Endothelial cell of umbilical vein (primary cell): ENCODE data around the gene PHF1. TPM values are rescaled to one million over a fixed set of nuclear protein-coding genes. Genes with fewer than 3 reads are reported as not detected.

Experiments
- BruUV-seq: library from RNA; stranded (reverse); fragments of 400-500 nt; replicated peaks from 2 replicates; lab custom pipeline; 2021; lab: Mats Ljungman, UMichigan
- CTCF ChIA-PET: fragments of 300-600, 350-600 bp; sonication (Branson Sonifier 250); formaldehyde crosslinking; loops from one replicate; lab custom pipeline; 2021; ENCODE audit warnings: antibody characterized with exemption, inconsistent platforms; lab: Charles Lee
- POLR2A ChIA-PET: fragments of 300-600, 350-600 bp; sonication (Branson Sonifier 250); formaldehyde crosslinking; loops from one replicate; lab custom pipeline; 2021; ENCODE audit warnings: antibody characterized with exemption, inconsistent platforms; lab: Charles Lee
- DNase-seq: peaks from one replicate; pipeline ENCODE4 v3.0.0-alpha.2; 2011; ENCODE audit warnings: low read depth, low spot score
- FAIRE-seq: peaks from 2 replicates; lab custom pipeline; 2011; peaks lifted over from hg19 to GRCh38; lab: Jason Lieb, UNC
- H2AFZ ChIP-seq: 2 replicates; pipeline ENCODE4 v1.6.0; 2012; ENCODE audit warnings: low read depth, low read length, control low read depth, inconsistent platforms
- H3K27ac ChIP-seq: 2 replicates; pipeline ENCODE4 v1.5.1; 2011; ENCODE audit warnings: low read depth, mild to moderate bottlenecking, control low read depth, low read length, moderate library complexity; ENCODE audit not compliant: insufficient read depth
- H3K27me3 ChIP-seq, 2 experiments: 2 replicates each; pipeline versions ENCODE4 v1.6.0 to v1.6.1; 2011; ENCODE audit warnings: low read length in 2 of 2, mixed read lengths in 1 of 2; ENCODE audit not compliant: control insufficient read depth in 2 of 2, insufficient read depth in 2 of 2
- H3K36me3 ChIP-seq, 2 experiments: 2 replicates in 1 of 2; 3 replicates in 1 of 2; pipeline ENCODE4 v1.5.1; 2011; ENCODE audit warnings: low read length in 2 of 2, mild to moderate bottlenecking in 1 of 2, moderate library complexity in 1 of 2; ENCODE audit not compliant: control insufficient read depth in 2 of 2, insufficient read depth in 2 of 2; ENCODE audit errors: extremely low read depth in 1 of 2
- H3K4me1 ChIP-seq: 3 replicates; pipeline ENCODE4 v1.5.1; 2011; ENCODE audit warnings: mild to moderate bottlenecking, low read length; ENCODE audit not compliant: control insufficient read depth, insufficient read depth; ENCODE audit errors: extremely low read depth
- H3K4me2 ChIP-seq: 2 replicates; pipeline ENCODE4 v1.6.1; 2011; ENCODE audit warnings: low read length, control low read depth, mixed read lengths; ENCODE audit not compliant: insufficient read depth
- H3K4me3 ChIP-seq, 3 experiments: fragments of 200-600 bp in 1 of 3; sonication (generic), shearing (Covaris generic) in 1 of 3; replicated peaks in 1 of 3; 2 replicates each; pipeline ENCODE4 v1.5.1; 2011 to 2016; ENCODE audit warnings: control low read depth in 3 of 3, low read length in 3 of 3, mild to moderate bottlenecking in 2 of 3, inconsistent platforms in 1 of 3, low read depth in 1 of 3, moderate library complexity in 1 of 3; ENCODE audit not compliant: insufficient read depth in 1 of 3
- H3K79me2 ChIP-seq: 2 replicates; pipeline ENCODE4 v1.6.0; 2012; ENCODE audit warnings: low read length, inconsistent platforms; ENCODE audit not compliant: control insufficient read depth, insufficient read depth
- H3K9ac ChIP-seq: replicated peaks from 2 replicates; pipeline ENCODE3; 2011; ENCODE audit warnings: low read length, control low read depth; ENCODE audit not compliant: insufficient read depth; ENCODE audit errors: extremely low read depth
- H3K9me1 ChIP-seq: replicated peaks from 3 replicates; pipeline ENCODE4 v1.6.0; 2011; ENCODE audit warnings: mild to moderate bottlenecking, low read length; ENCODE audit not compliant: control insufficient read depth, insufficient read depth; ENCODE audit errors: extremely low read depth
- H3K9me3 ChIP-seq: replicated peaks from 2 replicates; pipeline ENCODE4 v1.5.1; 2012; ENCODE audit warnings: low read length, inconsistent platforms; ENCODE audit not compliant: control insufficient read depth, insufficient read depth
- H4K20me1 ChIP-seq: replicated peaks from 2 replicates; pipeline ENCODE3; 2011; ENCODE audit warnings: mild to moderate bottlenecking, low read length; ENCODE audit not compliant: control insufficient read depth, insufficient read depth; ENCODE audit errors: extremely low read depth
- EZH2 ChIP-seq: IDR thresholded peaks from 2 replicates; pipeline ENCODE4 v1.6.1; 2012; ENCODE audit warnings: borderline replicate concordance, low read depth, mild to moderate bottlenecking, moderate library complexity, low read length, inconsistent platforms; ENCODE audit not compliant: severe bottlenecking
- FOS ChIP-seq: IDR thresholded peaks from 2 replicates; pipeline ENCODE4 v1.6.1; 2011; ENCODE audit warnings: mild to moderate bottlenecking, low read length, moderate library complexity, borderline replicate concordance; ENCODE audit not compliant: insufficient read depth
- GATA2 ChIP-seq: IDR thresholded peaks from 2 replicates; pipeline ENCODE4 v1.7.0; 2011; ENCODE audit warnings: low read depth, mild to moderate bottlenecking, moderate library complexity, mixed read lengths, low read length; ENCODE audit not compliant: insufficient read length, insufficient read depth
- JUN ChIP-seq: IDR thresholded peaks from 2 replicates; pipeline ENCODE4 v1.6.1; 2011; ENCODE audit warnings: borderline replicate concordance, low read depth; ENCODE audit not compliant: insufficient read length, insufficient read depth
- MAX ChIP-seq: IDR thresholded peaks from 2 replicates; pipeline ENCODE4 v1.6.1; 2011; ENCODE audit not compliant: insufficient read depth, insufficient read length
- MYC ChIP-seq: IDR thresholded peaks from one replicate; pipeline ENCODE4 v1.6.1; 2011; ENCODE audit warnings: mild to moderate bottlenecking, low read depth, low read length
- POLR2A ChIP-seq: IDR thresholded peaks from 2 replicates; pipeline ENCODE4 v1.6.1; 2012; ENCODE audit warnings: low read depth, mild to moderate bottlenecking, control low read depth, low read length
- POLR2AphosphoS5 ChIP-seq: IDR thresholded peaks from 2 replicates; pipeline ENCODE4 v1.6.1; 2012; ENCODE audit warnings: low read depth, mild to moderate bottlenecking, control low read depth, low read length, moderate library complexity; ENCODE audit not compliant: insufficient read depth
- dilution Hi-C: fragments of 300-500 bp; cut with MboI; formaldehyde crosslinking; loops from one replicate; pipeline ENCODE4 v1.15.0; 2019; ENCODE audit warnings: low sequenced_read_pairs; ENCODE audit not compliant: extremely low pct_ligation_motif_present
- intact Hi-C: fragments of 100-400 bp; cut with micrococcal nuclease; formaldehyde crosslinking; loops from one replicate; pipeline ENCODE4 v1.10.0; 2022
- polyA plus RNA-seq, 4 experiments: library from polyadenylated mRNA; depleted of rRNA in 3 of 4; stranded (reverse) in 3 of 4; unstranded in 1 of 4; fragments of >200 nt; gene quantifications; 2 replicates each; pipeline versions ENCODE4 v1.2.1 to v1.2.3, GENCODE V29; 2011 to 2012; ENCODE audit warnings: missing spikeins in 1 of 4
- total RNA-seq: library from RNA; stranded (reverse); gene quantifications from 2 replicates; pipeline ENCODE4 v1.2.3, GENCODE V29; 2021
- TF ChIP-seq, protein P1 (sequence below), 2 donors: IDR thresholded peaks; 1 replicate in 1 of 2; 2 replicates in 1 of 2; pipeline ENCODE4 v1.5.1; 2011; ENCODE audit warnings: low read length in 2 of 2, mild to moderate bottlenecking in 2 of 2, moderate library complexity in 2 of 2, control low read depth in 1 of 2, inconsistent platforms in 1 of 2, low read depth in 1 of 2; ENCODE audit not compliant: insufficient read depth in 1 of 2; ENCODE audit errors: extremely low read depth in 1 of 2

The PHF1 gene
- total and polyA plus RNA-seq, 2 donors (not counting 3 experiments of a cell fraction or from before 2014, with no cell fraction given) = 32.5 to 53.1 TPM

- no peak for FAIRE-seq
- no peaks in the 10 kb centered on the region for H3K9me3 ChIP-seq
- no peak overlapping the region for H3K9ac ChIP-seq
- no peak for DNase-seq
- no peaks in the 10 kb centered on the region for H3K27me3 ChIP-seq
- intact Hi-C loops (loop anchor here (10.0 kb wide), 1 partner anchor 438 kb away; no protein-coding TSS in a partner anchor), dilution Hi-C loops (no loop called here)
- H4K20me1 ChIP-seq = no peaks in the 10 kb centered on the region
- BruUV-seq = TSS peak; percentile 26
- H3K9me1 ChIP-seq = no peaks in the 10 kb centered on the region
- no peak overlapping the region for H3K4me2 ChIP-seq
- TF ChIP-seq EZH2 (no peak), JUN (no peak), MAX (no peak), POLR2AphosphoS5 (no peak), GATA2 (no peak), MYC (no peak), FOS (no peak), POLR2A (no peak)
- TF ChIP-seq, protein P1, sequence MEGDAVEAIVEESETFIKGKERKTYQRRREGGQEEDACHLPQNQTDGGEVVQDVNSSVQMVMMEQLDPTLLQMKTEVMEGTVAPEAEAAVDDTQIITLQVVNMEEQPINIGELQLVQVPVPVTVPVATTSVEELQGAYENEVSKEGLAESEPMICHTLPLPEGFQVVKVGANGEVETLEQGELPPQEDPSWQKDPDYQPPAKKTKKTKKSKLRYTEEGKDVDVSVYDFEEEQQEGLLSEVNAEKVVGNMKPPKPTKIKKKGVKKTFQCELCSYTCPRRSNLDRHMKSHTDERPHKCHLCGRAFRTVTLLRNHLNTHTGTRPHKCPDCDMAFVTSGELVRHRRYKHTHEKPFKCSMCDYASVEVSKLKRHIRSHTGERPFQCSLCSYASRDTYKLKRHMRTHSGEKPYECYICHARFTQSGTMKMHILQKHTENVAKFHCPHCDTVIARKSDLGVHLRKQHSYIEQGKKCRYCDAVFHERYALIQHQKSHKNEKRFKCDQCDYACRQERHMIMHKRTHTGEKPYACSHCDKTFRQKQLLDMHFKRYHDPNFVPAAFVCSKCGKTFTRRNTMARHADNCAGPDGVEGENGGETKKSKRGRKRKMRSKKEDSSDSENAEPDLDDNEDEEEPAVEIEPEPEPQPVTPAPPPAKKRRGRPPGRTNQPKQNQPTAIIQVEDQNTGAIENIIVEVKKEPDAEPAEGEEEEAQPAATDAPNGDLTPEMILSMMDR (IDR thresholded peaks at IDR 0.05; ENCODE audit: extremely low read depth in 1 of 2, insufficient read depth in 1 of 2, low read depth in 1 of 2, low read length in 2 of 2) = no peak
- peaks cover 4 to 22% of the 10 kb centered on the region in 2 experiments for H3K36me3 ChIP-seq
- H3K27ac ChIP-seq = no peak overlapping the region
- no peak overlapping the region for H2AFZ ChIP-seq
- H3K79me2 ChIP-seq = peaks cover 11% of the 10 kb centered on the region
- H3K4me3 ChIP-seq = no peak overlapping the region
- ChIA-PET POLR2A (no interaction called here), CTCF (interaction anchor here (1.2 kb wide), 1 partner anchor 13 kb away, joined by 5 read pairs; no protein-coding TSS in a partner anchor)
- H3K4me1 ChIP-seq = peaks cover 21% of the 10 kb centered on the region
These were observed 1.6 kb downstream of the PHF1 start for GRCh38 chr6:33412140-33413009.
